SU-DHL-6 (cell line): Measurements from ENCODE around the gene TAF11L9.
"Not testable (repeated sequence)": the region's sequence is repeated elsewhere in the genome, so short reads cannot be mapped to it uniquely, and the experiment has no call there.

Source experiments
- CTCF ChIP-seq: fragments of 200-600 bp; sonication (generic); IDR thresholded peaks from one replicate; pipeline ENCODE4 v1.5.1; 2017; ENCODE audit warnings: antibody characterized with exemption, mild to moderate bottlenecking, low read length, moderate library complexity; ENCODE audit not compliant: insufficient read depth, poor library complexity, severe bottlenecking
- EZH2phosphoT487 ChIP-seq: fragments of 200-600 bp; sonication (generic), shearing (Covaris generic); conservative IDR thresholded peaks from 2 replicates; pipeline ENCODE4 v1.6.1; 2018; ENCODE audit warnings: mild to moderate bottlenecking, antibody characterized with exemption, low read length, moderate library complexity, mixed read lengths

- not testable (repeated sequence) for TF ChIP-seq CTCF, EZH2phosphoT487
Measured at GRCh38 chr5:17594255-17594654, at the start of gene TAF11L9.
